DND-41 (cell line): Measurements from ENCODE around the gene PTBP1.

ENCODE experiments used
- ATAC-seq: fragments of 200-7000 bp; cut with Tn5 transposase; 3 replicates; pipeline ENCODE4 v1.9.1; 2021; ENCODE audit warnings: low read depth; ENCODE audit not compliant: insufficient read depth
- DNase-seq: peaks from one replicate; pipeline ENCODE4 v3.0.0-alpha.2; 2020
- H2AFZ ChIP-seq: 2 replicates; pipeline ENCODE4 v1.6.0; 2012; ENCODE audit warnings: low read depth, low read length
- H3K27ac ChIP-seq: 2 replicates; pipeline ENCODE4 v1.5.1; 2012; ENCODE audit warnings: low read length, inconsistent platforms
- H3K27me3 ChIP-seq: fragments of 200-600 bp; sonication (generic); 2 replicates; pipeline ENCODE4 v1.6.0; 2012; ENCODE audit warnings: low read length, mild to moderate bottlenecking, inconsistent platforms; ENCODE audit not compliant: insufficient read depth, poor library complexity
- H3K36me3 ChIP-seq: 2 replicates; pipeline ENCODE4 v1.5.1; 2012; ENCODE audit warnings: low read length, inconsistent platforms; ENCODE audit not compliant: insufficient read depth
- H3K4me1 ChIP-seq: 2 replicates; pipeline ENCODE4 v1.5.1; 2012; ENCODE audit warnings: mild to moderate bottlenecking, low read length; ENCODE audit not compliant: insufficient read depth
- H3K4me2 ChIP-seq: 2 replicates; pipeline ENCODE4 v1.6.0; 2012; ENCODE audit warnings: mild to moderate bottlenecking, moderate library complexity, low read length, inconsistent platforms; ENCODE audit not compliant: insufficient read depth
- H3K4me3 ChIP-seq, 2 experiments: fragments of 200-600 bp in 1 of 2; shearing (Covaris generic) in 1 of 2; 2 replicates each; pipeline ENCODE4 v1.5.1; 2012 to 2016; ENCODE audit warnings: inconsistent platforms in 2 of 2, low read length in 2 of 2, mild to moderate bottlenecking in 2 of 2, low read depth in 1 of 2, moderate library complexity in 1 of 2
- H3K79me2 ChIP-seq: 2 replicates; pipeline ENCODE4 v1.6.0; 2012; ENCODE audit warnings: low read length, inconsistent platforms; ENCODE audit not compliant: insufficient read depth
- H3K9ac ChIP-seq: 2 replicates; pipeline ENCODE4 v1.6.0; 2012; ENCODE audit warnings: low read depth, mild to moderate bottlenecking, inconsistent platforms, low read length, moderate library complexity
- H3K9me3 ChIP-seq: 2 replicates; pipeline ENCODE4 v1.5.1; 2012; ENCODE audit warnings: low read length, moderate library complexity, mild to moderate bottlenecking, inconsistent platforms; ENCODE audit not compliant: insufficient read depth, severe bottlenecking
- H4K20me1 ChIP-seq: 2 replicates; pipeline ENCODE4 v1.6.0; 2012; ENCODE audit warnings: low read length; ENCODE audit not compliant: insufficient read depth
- EZH2 ChIP-seq: IDR thresholded peaks from 3 replicates; pipeline ENCODE4 v1.6.1; 2012; ENCODE audit warnings: borderline replicate concordance, low read depth, mild to moderate bottlenecking, moderate library complexity, low read length, inconsistent platforms; ENCODE audit not compliant: severe bottlenecking
- TF ChIP-seq, protein P1 (sequence below): IDR thresholded peaks from 2 replicates; pipeline ENCODE4 v1.5.1; 2012; ENCODE audit warnings: borderline replicate concordance, low read length, moderate library complexity, mild to moderate bottlenecking; ENCODE audit not compliant: poor library complexity, severe bottlenecking; ENCODE audit errors: extremely low read depth

Gene PTBP1

DNA sequence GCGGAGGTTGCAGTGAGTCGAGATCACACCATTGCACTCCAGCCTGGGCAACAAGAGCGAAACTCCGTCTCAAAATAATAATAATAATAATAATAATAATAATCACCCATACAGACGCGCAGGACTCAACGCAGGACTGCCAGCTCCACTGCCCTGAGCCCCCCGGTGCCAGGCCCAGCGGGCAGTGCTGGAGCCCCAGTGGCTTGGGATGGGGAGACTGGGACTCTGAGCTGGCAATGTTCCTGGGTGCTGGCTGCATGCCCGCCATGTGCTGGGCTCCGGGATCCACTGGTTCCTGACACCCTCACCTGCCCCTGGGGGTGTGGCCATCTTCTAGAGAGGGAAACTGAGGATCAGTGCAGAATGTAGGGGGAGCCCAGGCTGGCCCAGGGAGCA, 30.1 kb downstream of the PTBP1 start:
- H3K79me2 ChIP-seq: no peaks in the 10 kb centered on the region
- H3K4me1 ChIP-seq: no peaks in the 10 kb centered on the region
- no peaks in the 10 kb centered on the region for H3K27me3 ChIP-seq
- ATAC-seq (no peak), DNase-seq (no peak)
- H3K4me2 ChIP-seq: no peak overlapping the region
- H4K20me1 ChIP-seq: no peaks in the 10 kb centered on the region
- H2AFZ ChIP-seq: no peak overlapping the region
- no peak overlapping the region for H3K4me3 ChIP-seq
- no peak for TF ChIP-seq EZH2
- H3K9ac ChIP-seq: no peak overlapping the region
- no peaks in the 10 kb centered on the region for H3K9me3 ChIP-seq
- H3K27ac ChIP-seq: no peak overlapping the region
- H3K36me3 ChIP-seq: no peaks in the 10 kb centered on the region

DNA sequence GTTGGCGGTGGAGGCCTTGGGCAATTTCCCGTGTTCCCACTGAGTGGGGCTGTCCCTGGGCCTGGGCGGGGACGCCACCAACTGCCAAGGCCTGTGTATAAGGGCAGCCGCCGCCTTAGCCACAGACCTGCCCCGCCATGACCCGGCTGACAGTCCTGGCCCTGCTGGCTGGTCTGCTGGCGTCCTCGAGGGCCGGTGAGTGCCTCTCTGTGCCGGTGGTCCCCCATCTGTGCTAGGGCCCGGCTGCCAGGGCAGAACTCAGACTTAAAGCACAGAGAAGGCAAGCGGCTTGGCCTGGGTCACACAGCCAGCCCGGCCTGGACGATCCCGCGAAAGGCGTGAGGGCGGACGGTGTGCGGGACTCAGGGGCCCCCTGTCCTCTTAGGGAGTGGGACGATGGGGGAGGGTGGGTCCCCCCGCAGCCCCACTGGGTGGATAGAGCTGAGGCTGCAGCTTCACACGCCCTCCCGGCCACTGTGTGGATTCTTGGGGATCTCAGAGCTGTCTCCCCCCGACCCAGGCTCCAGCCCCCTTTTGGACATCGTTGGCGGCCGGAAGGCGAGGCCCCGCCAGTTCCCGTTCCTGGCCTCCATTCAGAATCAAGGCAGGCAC, 30.6 kb downstream of the PTBP1 start, which contains the start of gene AZU1:
AZU1 (plus strand) TSS at position 128 of the 612 bp plus-strand sequence; CDS start at position 138, 10 bp downstream.
- Histone ChIP-seq H3K9ac (no peak within 1 kb of the TSS), H3K27ac (no peak within 1 kb of the TSS), H3K9me3 (no peaks in the 10 kb centered on the region), H3K4me2 (no peak within 1 kb of the TSS), H3K4me3 (no peak within 1 kb of the TSS), H3K27me3 (no peaks in the 10 kb centered on the region), H2AFZ (no peak within 1 kb of the TSS), H3K36me3 (no peaks in the 10 kb centered on the region), H3K79me2 (no peaks in the 10 kb centered on the region), H4K20me1 (no peaks in the 10 kb centered on the region), H3K4me1 (no peaks in the 10 kb centered on the region)
- TF ChIP-seq, protein P1, sequence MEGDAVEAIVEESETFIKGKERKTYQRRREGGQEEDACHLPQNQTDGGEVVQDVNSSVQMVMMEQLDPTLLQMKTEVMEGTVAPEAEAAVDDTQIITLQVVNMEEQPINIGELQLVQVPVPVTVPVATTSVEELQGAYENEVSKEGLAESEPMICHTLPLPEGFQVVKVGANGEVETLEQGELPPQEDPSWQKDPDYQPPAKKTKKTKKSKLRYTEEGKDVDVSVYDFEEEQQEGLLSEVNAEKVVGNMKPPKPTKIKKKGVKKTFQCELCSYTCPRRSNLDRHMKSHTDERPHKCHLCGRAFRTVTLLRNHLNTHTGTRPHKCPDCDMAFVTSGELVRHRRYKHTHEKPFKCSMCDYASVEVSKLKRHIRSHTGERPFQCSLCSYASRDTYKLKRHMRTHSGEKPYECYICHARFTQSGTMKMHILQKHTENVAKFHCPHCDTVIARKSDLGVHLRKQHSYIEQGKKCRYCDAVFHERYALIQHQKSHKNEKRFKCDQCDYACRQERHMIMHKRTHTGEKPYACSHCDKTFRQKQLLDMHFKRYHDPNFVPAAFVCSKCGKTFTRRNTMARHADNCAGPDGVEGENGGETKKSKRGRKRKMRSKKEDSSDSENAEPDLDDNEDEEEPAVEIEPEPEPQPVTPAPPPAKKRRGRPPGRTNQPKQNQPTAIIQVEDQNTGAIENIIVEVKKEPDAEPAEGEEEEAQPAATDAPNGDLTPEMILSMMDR: no peak
- TF ChIP-seq EZH2: no peak
- no peak for ATAC-seq
- no peak for DNase-seq

DNA sequence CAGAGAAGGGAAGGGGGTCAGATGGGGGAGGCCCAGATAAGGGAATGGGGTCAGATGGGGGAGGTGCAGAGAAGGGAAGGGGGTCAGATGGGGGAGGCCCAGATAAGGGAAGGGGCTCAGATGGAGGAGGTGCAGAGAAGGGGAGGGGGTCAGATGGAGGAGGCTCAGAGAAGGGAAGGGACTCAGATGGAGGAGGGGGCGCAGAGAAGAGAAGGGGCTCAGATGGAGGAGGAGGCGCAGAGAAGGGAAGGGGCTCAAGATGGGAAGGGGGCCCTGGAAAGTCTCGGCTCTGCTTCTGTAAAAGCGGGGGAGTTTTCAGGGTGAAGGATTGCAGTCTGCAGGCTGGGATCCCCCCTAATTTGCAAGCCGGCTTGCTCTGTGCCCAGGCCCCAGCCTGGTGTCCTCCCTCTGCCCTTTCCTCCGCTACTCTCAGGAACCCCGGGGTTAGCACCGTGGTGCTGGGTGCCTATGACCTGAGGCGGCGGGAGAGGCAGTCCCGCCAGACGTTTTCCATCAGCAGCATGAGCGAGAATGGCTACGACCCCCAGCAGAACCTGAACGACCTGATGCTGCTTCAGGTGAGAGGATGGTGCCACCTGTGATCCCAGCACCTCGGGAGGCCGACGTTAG, 32.0 kb downstream of the PTBP1 start:
- Histone ChIP-seq H3K36me3 (no peaks in the 10 kb centered on the region), H3K79me2 (no peaks in the 10 kb centered on the region), H2AFZ (no peak overlapping the region), H3K9ac (no peak overlapping the region), H3K4me1 (no peaks in the 10 kb centered on the region), H3K27ac (no peak overlapping the region), H4K20me1 (no peaks in the 10 kb centered on the region), H3K4me3 (no peak overlapping the region), H3K4me2 (no peak overlapping the region), H3K9me3 (no peaks in the 10 kb centered on the region), H3K27me3 (no peaks in the 10 kb centered on the region)
- no peak for ATAC-seq
- no peak for TF ChIP-seq EZH2
- TF ChIP-seq, protein P1: no peak
- DNase-seq: no peak
